GM23248 (cell line): Measurements from ENCODE around the gene HLCS. TPM values are rescaled to one million over a fixed set of nuclear protein-coding genes. Genes with fewer than 3 reads are reported as not detected.

ENCODE experiments used
- DNase-seq: peaks from one replicate; pipeline ENCODE4 v3.0.0-alpha.2; 2015
- H2AFZ ChIP-seq: fragments of 200-600 bp; sonication (generic); 2 replicates; pipeline ENCODE4 v1.6.1; 2016; ENCODE audit warnings: antibody characterized with exemption
- H3F3A ChIP-seq: fragments of 200-600 bp; sonication (generic); 2 replicates; pipeline ENCODE4 v1.6.1; 2016; ENCODE audit warnings: mild to moderate bottlenecking, antibody characterized with exemption, mixed run types; ENCODE audit not compliant: insufficient read depth
- H3K27ac ChIP-seq: fragments of 200-600 bp; sonication (generic); 2 replicates; pipeline ENCODE4 v1.5.1; 2016; ENCODE audit warnings: mild to moderate bottlenecking
- H3K27me3 ChIP-seq: fragments of 200-600 bp; sonication (generic); replicated peaks from 2 replicates; pipeline ENCODE4 v1.6.1; 2016; ENCODE audit warnings: mild to moderate bottlenecking; ENCODE audit not compliant: insufficient read depth
- H3K36me3 ChIP-seq: fragments of 200-600 bp; sonication (generic); 2 replicates; pipeline ENCODE4 v1.6.1; 2016; ENCODE audit warnings: low read depth, mild to moderate bottlenecking
- H3K4me1 ChIP-seq: fragments of 200-600 bp; sonication (generic); 2 replicates; pipeline ENCODE4 v1.6.1; 2016; ENCODE audit warnings: mild to moderate bottlenecking; ENCODE audit not compliant: insufficient read depth
- H3K4me2 ChIP-seq: fragments of 200-600 bp; sonication (generic); one replicate; pipeline ENCODE4 v1.6.1; 2016; ENCODE audit warnings: mild to moderate bottlenecking; ENCODE audit not compliant: unreplicated experiment
- H3K4me3 ChIP-seq: fragments of 200-600 bp; sonication (generic); 2 replicates; pipeline ENCODE4 v1.5.1; 2016; ENCODE audit warnings: mild to moderate bottlenecking
- H3K79me2 ChIP-seq: fragments of 200-600 bp; sonication (generic); 2 replicates; pipeline ENCODE4 v1.6.1; 2016; ENCODE audit warnings: mild to moderate bottlenecking; ENCODE audit not compliant: insufficient read depth
- H3K9ac ChIP-seq: fragments of 200-600 bp; sonication (generic); 2 replicates; pipeline ENCODE4 v1.6.1; 2016; ENCODE audit warnings: mild to moderate bottlenecking
- H3K9me2 ChIP-seq: fragments of 200-600 bp; sonication (generic); 2 replicates; pipeline ENCODE4 v1.6.1; 2016; ENCODE audit warnings: mixed run types, mild to moderate bottlenecking, moderate library complexity; ENCODE audit not compliant: insufficient read depth
- H3K9me3 ChIP-seq: fragments of 200-600 bp; sonication (generic); one replicate; pipeline ENCODE4 v1.6.1; 2017; ENCODE audit warnings: low read depth
- H4K20me1 ChIP-seq: fragments of 200-600 bp; sonication (generic); 2 replicates; pipeline ENCODE4 v1.6.0; 2016; ENCODE audit not compliant: insufficient read depth
- EZH2 ChIP-seq: fragments of 200-600 bp; sonication (generic); IDR thresholded peaks from 2 replicates; pipeline ENCODE4 v1.6.1; 2018; ENCODE audit warnings: antibody characterized with exemption, mild to moderate bottlenecking; ENCODE audit not compliant: insufficient read depth, poor library complexity, severe bottlenecking
- EZH2phosphoT487 ChIP-seq: fragments of 200-600 bp; sonication (generic); IDR thresholded peaks from 2 replicates; pipeline ENCODE4 v1.6.1; 2018; ENCODE audit warnings: antibody characterized with exemption, moderate library complexity, mild to moderate bottlenecking, low read depth; ENCODE audit not compliant: insufficient read depth
- WGBS, 2 experiments: methylation state at CpG; one replicate each; pipeline ENCODE4 v1.1.6; 2015 to 2017; ENCODE audit warnings: low lambda C conversion rate in 2 of 2, low coverage in 1 of 2; ENCODE audit errors: missing lambda C conversion rate in 2 of 2; 5-methylcytosine and 5-hydroxymethylcytosine counted together
- in situ Hi-C: fragments of 300-500 bp; cut with MboI; formaldehyde crosslinking; loops from 2 replicates; pipeline ENCODE4 v1.15.0; 2020
- polyA plus RNA-seq: library from polyadenylated mRNA; unstranded; fragments of >200 nt; fragmentation: Nextera tagmentation; extraction: Ambion mirVana; gene quantifications from 2 replicates; pipeline ENCODE4 v1.2.1, GENCODE V29; 2016
- total RNA-seq: library from RNA; depleted of rRNA; stranded (reverse); fragments of >200 nt; shearing (Covaris generic); gene quantifications from 2 replicates; pipeline ENCODE4 v1.2.3, GENCODE V29; 2014

Gene HLCS
- total and polyA plus RNA-seq, 2 experiments from 2014 or later: 21.4 to 42.5 TPM

DNA sequence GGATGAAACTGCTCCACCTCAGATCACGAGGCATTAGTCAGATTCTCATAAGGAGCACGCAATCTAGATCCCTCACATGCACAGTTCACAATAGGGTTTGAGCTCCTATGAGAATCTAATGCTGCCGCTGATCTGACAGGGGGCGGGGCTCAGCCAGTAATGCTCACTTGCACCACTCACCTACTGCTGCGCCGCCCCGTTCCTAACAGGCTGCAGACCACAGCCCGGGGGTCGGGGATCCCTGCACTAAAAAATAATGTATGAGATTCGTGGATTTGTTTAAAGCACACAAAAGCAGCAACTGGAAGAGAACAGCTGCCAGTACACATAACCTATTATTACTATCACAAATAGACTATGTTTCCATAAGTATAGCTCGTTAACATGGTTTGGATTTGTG lies 72.9 kb downstream of the HLCS start:
- Histone ChIP-seq H3K9me2 (no peaks in the 10 kb centered on the region), H3K4me2 (no peak overlapping the region), H3K4me3 (no peak overlapping the region), H3K79me2 (no peaks in the 10 kb centered on the region), H3K27ac (no peak overlapping the region), H4K20me1 (no peaks in the 10 kb centered on the region), H3K9me3 (no peaks in the 10 kb centered on the region), H3F3A (no peaks in the 10 kb centered on the region), H3K4me1 (peaks cover 5% of the 10 kb centered on the region; the same call in 1 of the 2 replicates), H3K27me3 (no peaks in the 10 kb centered on the region), H3K9ac (no peak overlapping the region), H3K36me3 (0 out of 2 replicates have a peak, but pooled peaks cover 10% of the 10 kb centered on the region), H2AFZ (no peak overlapping the region)
- in situ Hi-C loops: no loop called here
- 96 to 97% methylated on average over 11 of the region's 11 CpGs for WGBS, 2 experiments
- no peak for DNase-seq
- TF ChIP-seq EZH2: no peak
- TF ChIP-seq EZH2phosphoT487: no peak

DNA sequence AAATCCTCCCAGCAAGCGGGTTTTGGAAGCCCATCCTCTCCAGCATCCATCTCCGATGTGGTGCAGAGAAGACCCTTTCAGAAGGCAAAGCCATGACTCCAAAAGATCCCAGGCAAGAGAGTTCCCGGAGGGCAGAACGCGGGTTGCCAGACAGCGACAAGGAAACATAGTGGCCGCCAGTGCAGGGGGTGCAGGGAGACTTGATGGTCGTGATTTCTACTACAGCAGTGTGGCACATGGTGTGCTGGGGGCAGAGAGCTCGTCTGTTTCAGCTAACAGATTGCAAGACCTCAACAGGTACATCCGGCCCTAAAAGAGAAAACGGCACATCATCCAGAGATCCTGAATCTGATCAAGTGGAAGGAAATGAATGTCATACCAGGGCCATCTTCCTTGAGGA lies 74.3 kb downstream of the HLCS start:
- in situ Hi-C loops: no loop called here
- 94% methylated on average over 11 of the region's 11 CpGs for WGBS, 2 experiments

DNA sequence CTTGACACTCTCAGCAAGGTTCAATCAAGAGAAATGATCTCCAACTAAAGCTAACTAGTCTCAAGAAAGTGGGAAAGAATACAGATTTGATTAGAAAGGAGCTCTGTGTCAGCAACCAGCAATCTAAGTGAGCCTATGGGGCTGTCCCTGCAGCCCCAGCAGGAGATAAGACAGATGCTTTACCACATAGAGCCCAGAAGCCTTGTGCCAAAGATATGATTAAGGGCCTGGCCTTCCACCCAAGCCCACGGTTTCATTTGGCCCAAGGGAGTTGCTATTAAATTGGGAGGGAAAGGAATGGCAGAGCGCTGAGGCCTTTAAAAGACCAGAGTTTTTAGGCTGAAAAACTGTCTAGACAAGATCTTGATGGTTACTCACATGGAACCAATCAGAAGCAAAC lies 74.8 kb downstream of the HLCS start:
- Histone ChIP-seq H3K79me2 (no peaks in the 10 kb centered on the region), H3K4me1 (peaks cover 5% of the 10 kb centered on the region; the same call in 1 of the 2 replicates), H2AFZ (no peak overlapping the region), H3K27me3 (no peaks in the 10 kb centered on the region), H3K36me3 (0 out of 2 replicates have a peak, but pooled peaks cover 9% of the 10 kb centered on the region), H3K9ac (no peak overlapping the region), H3K9me3 (no peaks in the 10 kb centered on the region), H3F3A (no peaks in the 10 kb centered on the region), H3K4me2 (no peak overlapping the region), H3K9me2 (no peaks in the 10 kb centered on the region), H3K27ac (no peak overlapping the region), H4K20me1 (no peaks in the 10 kb centered on the region), H3K4me3 (no peak overlapping the region)
- WGBS, 2 experiments: 54 to 58% methylated on average over 2 of the region's 2 CpGs
- no peak for DNase-seq
- TF ChIP-seq EZH2phosphoT487 (no peak), EZH2 (no peak)
- in situ Hi-C loops: no loop called here

More for the DNA sequence above, 74.3 kb downstream of the HLCS start:
- Histone ChIP-seq H2AFZ (no peak overlapping the region), H4K20me1 (no peaks in the 10 kb centered on the region), H3K4me1 (peaks cover 5% of the 10 kb centered on the region; the same call in 1 of the 2 replicates), H3K36me3 (0 out of 2 replicates have a peak, but pooled peaks cover 10% of the 10 kb centered on the region), H3K4me2 (no peak overlapping the region), H3F3A (no peaks in the 10 kb centered on the region), H3K9me3 (no peaks in the 10 kb centered on the region), H3K9ac (no peak overlapping the region), H3K27me3 (no peaks in the 10 kb centered on the region), H3K79me2 (no peaks in the 10 kb centered on the region), H3K4me3 (no peak overlapping the region), H3K27ac (no peak overlapping the region), H3K9me2 (no peaks in the 10 kb centered on the region)
- no peak for DNase-seq
- TF ChIP-seq EZH2phosphoT487 (no peak), EZH2 (no peak)

DNA sequence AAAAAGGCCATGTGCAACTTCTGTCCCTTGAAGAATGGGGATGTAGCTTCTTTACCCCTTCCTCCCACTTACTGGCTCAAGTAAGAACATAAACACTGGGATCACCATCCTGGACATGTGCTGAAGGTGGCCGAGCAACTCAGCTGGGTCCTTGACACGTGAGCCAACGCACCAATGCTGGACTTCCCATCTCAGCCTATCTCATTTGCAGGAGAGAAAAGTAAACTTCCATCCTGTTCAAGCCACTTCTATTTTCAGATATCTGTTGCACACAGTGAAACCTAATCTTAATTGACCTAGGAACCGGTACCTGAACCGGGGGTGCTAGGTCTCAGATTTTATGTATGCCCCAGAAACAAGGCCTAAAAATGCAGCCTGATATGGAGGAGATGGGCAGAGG lies 75.3 kb downstream of the HLCS start:
- H3K4me2 ChIP-seq: no peak overlapping the region

More for the DNA sequence above, 75.3 kb downstream of the HLCS start:
- Histone ChIP-seq H3K9me3 (no peaks in the 10 kb centered on the region), H3K9ac (no peak overlapping the region), H3K4me3 (no peak overlapping the region), H3F3A (no peaks in the 10 kb centered on the region), H3K79me2 (no peaks in the 10 kb centered on the region), H2AFZ (no peak overlapping the region), H3K4me1 (peaks cover 5% of the 10 kb centered on the region; the same call in 1 of the 2 replicates), H4K20me1 (no peaks in the 10 kb centered on the region), H3K9me2 (no peaks in the 10 kb centered on the region), H3K27ac (no peak overlapping the region), H3K27me3 (no peaks in the 10 kb centered on the region), H3K36me3 (0 out of 2 replicates have a peak, but pooled peaks cover 3% of the 10 kb centered on the region)
- in situ Hi-C loops: no loop called here
- WGBS, 2 experiments: 98 to 99% methylated on average over 5 of the region's 5 CpGs
- TF ChIP-seq EZH2phosphoT487: no peak
- TF ChIP-seq EZH2: no peak
- no peak for DNase-seq
